Caki2 (cell line): Measurements from ENCODE around the gene SGMS1. TPM values are rescaled to one million over a fixed set of nuclear protein-coding genes. Genes with fewer than 3 reads are reported as not detected.

Experiments used
- DNase-seq: peaks from one replicate; pipeline ENCODE4 v3.0.0-alpha.2; 2015; ENCODE audit warnings: low read depth
- in situ Hi-C: cut with HindIII; loops from 2 replicates; pipeline ENCODE4 v1.10.0; 2016; ENCODE audit warnings: low sequenced_read_pairs, low pct_unique_long_range_greater_than_20kb, mixed read lengths
- total RNA-seq: library from RNA; depleted of rRNA; stranded (reverse); fragments of >200 nt; shearing (Covaris generic); gene quantifications from 2 replicates; pipeline ENCODE4 v1.2.3, GENCODE V29; 2014; ENCODE audit warnings: low replicate concordance

SGMS1 gene
- total RNA-seq, 1 experiment from 2014 or later: 54.6 TPM

DNA sequence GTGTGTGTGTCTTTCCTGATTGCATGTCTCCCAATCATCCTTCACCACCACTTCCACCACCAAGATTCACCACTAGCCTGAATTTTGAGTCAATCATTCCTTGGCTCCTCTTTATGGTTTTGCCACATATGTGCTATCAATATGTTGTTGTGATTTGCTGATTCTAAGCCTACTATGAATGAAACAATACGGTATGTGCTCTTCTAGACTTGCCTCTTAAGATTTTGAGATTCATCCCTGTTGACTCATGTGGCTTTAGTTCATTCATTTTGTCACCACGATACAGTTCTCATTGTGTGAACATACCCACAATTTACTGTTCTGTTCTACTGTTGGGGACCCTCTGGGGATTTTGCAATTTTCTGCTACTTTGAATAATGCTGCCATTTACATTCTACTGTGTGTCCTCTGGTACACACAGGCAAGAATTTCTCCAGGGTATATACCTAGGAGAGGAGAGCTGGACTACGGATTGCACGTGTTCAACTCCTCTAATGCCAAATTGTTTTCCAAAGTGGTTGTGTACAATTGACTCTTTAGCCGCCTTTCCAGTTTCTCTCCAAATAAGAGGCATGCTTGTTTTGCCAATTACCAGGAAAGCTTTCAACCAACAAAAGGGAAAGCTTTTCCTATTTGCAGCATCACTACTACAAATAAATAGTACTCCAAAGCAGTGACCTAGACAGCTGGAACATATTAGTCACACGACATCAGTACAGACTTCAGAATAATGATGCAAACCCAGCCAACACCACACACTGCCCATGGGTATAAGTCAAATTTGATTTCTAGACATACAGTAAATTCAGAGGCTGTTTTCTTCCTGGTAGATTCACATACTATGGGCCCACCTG lies 30.0 kb downstream of the SGMS1 start:
- no peak for DNase-seq
- in situ Hi-C loops: no loop called here

DNA sequence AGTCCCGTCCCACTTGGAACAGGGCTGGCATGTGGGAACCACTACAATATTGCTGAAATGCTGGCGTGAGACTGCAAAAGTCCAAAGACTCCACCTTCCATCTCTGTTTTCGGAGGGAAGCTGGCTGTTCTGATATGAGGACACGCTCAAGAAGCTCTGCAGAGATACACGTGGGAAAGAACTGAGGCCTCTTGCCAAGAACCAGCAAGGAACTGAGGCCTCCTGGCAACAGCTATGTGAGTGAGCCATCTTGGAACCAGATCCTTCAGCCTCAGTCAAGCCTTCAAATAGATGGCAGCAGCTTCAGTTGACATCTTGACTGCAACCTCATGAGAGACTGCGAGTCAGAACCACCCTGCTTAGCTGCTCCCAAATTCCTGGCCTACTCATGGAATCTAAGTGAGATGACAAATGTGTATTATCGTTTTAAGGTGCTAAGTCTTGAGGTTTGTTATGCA lies 30.8 kb downstream of the SGMS1 start:
- in situ Hi-C loops: no loop called here
- no peak for DNase-seq

- in situ Hi-C loops: no loop called here
- no peak for DNase-seq
Measured at GRCh38 chr10:50590935-50591334, 32.8 kb downstream of the SGMS1 start.

- in situ Hi-C loops: no loop called here
- no peak for DNase-seq
Measured at GRCh38 chr10:50586740-50587088, 37.0 kb downstream of the SGMS1 start.

DNA sequence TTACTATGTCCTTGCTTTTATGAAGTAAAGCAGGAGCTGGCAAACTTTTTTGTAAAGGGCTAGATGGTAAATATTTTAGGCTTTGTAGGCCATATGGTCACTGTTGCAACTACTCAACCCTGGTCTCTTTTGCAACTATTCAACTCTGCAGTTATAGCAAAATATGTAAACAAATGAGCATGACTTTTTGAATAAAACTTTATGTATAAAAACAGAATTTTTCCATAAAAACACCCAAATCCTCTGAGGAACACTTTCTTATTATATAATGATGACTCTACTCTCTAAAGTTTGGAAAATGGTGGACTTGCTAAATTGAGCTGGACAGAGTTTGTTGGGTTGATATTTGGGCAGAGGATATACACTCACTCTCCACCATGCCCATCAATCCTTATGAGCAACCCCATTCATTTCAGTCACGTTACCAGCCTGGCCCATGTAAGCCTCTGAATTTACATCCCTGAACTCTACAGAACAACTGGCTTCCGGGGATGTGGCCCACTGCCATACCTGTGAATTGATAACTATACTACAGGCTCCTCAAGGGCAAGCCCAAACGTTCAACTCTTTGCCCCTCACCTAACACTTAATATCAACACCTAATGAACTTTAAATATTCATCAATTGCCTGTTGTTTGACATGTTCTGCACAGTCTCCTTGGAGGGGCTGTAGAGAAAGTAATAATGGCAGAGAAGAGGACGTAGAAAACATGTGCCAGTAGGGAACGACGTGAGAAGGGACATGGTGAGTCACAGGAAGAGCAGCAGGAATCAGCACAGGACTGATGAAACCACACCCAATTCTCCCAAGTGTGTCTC lies 37.6 kb downstream of the SGMS1 start:
- DNase-seq: peak; percentile 52
- in situ Hi-C loops: no loop called here

GRCh38 chr10:50582766-50583762 lies 40.7 kb downstream of the SGMS1 start:
- DNase-seq: no peak
- in situ Hi-C loops: no loop called here

DNA sequence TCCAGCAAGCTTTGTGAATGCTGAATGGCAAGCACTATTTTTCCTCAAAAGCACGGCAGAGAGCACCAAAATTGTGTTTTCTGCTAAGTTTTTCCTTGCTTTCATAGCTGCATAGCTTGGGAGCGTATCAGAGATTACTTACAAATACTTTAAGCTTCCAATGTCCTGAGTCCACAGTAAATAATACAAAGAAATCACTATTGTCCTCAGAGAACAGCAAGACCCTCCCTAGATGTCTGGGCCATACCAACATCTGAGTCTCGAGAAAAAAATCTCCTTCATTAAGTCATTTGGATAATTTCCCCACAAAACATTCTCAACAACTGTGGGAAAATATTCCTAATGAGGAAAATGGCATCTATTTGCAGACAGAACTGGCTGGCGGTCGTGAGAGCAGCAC lies 41.7 kb downstream of the SGMS1 start:
- DNase-seq: no peak
- in situ Hi-C loops: no loop called here

DNA sequence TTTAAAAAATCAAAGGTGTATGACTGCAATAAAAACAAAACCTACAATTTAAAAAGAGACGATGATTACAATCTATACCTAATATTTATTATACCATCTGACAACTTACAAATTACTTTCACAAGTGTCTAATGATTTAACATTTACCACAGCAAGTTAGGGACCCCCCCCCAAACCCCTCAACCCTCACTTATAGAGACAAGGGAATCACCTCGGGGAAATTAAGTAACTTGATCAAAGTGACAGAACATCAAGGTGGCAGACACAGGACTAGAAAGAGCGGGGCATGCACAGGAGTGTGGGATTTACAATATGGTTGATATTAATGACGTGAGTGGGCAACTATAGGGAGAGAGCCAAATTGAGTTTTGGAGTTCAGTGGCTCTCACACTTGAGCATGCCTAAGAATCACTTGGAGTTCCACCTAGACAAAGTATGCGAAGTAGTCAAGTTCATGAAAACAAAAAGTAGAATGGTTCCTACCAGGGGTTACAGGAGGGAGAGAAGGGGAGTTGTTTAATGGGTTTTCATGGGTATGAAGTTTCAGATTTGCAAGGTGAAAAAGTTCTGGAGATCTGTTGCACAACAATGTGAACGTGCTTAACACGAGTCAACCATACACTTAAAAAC lies 43.4 kb downstream of the SGMS1 start:
- in situ Hi-C loops: no loop called here

DNA sequence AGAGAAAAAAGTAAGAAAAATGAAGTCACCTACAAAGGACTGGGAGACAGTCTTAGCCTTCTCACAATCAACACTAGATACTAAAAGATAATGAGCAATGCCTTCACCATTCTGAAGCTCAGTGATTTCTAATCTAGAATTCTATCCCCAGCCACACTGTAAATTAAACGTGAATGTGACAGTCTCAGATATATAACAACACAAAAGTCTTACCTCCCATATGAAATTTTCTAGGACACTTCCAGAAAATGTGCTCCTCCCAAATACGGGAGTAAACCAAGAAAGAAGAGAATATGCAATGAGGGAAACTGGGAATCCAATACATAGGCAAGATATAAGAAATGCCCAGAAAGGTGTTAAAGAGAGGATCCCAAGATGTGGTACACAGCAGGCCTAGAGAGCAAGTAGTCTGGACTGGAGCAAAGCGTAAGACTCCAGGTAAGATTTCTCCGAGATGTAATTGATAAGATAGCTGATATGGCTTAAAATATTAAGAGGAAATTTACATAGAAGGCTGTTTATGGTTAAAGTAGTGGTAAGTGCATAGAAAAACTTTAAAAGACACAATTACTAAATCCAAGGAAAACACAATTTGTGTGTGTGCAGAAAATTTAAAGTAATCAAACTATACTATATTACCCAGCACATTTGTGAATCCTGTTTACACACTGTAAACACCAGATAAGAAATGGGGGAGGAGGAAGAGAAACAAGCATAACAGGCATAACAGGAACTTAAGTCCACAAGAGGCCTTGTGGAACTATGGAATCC lies 44.1 kb downstream of the SGMS1 start:
- DNase-seq: no peak
- in situ Hi-C loops: no loop called here

More for the DNA sequence above, 43.4 kb downstream of the SGMS1 start:
- DNase-seq: no peak

- in situ Hi-C loops: no loop called here
- no peak for DNase-seq
Measured at GRCh38 chr10:50578949-50579348, 44.8 kb downstream of the SGMS1 start.

- in situ Hi-C loops: no loop called here
- no peak for DNase-seq
Measured at GRCh38 chr10:50577681-50578350, 45.9 kb downstream of the SGMS1 start.

DNA sequence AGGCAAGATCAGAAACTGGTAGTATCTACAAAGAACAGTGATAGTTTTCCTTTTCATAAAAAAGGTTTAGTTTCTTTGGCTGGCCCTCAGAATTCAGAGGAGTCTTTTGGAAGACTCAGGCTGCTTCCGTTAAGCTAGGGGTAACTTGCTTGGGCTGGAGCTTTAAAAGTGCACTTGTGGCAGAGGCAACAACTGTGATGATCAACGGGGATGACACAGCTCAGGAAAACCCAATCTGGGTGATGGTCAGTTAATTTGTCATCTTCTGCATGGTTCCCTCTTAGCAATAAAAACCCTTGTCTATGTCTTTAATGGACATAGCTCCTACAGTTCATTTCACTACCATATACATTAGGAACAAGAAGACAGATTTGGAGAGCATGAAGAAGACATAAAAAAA lies 46.7 kb downstream of the SGMS1 start:
- in situ Hi-C loops: no loop called here
- no peak for DNase-seq

DNA sequence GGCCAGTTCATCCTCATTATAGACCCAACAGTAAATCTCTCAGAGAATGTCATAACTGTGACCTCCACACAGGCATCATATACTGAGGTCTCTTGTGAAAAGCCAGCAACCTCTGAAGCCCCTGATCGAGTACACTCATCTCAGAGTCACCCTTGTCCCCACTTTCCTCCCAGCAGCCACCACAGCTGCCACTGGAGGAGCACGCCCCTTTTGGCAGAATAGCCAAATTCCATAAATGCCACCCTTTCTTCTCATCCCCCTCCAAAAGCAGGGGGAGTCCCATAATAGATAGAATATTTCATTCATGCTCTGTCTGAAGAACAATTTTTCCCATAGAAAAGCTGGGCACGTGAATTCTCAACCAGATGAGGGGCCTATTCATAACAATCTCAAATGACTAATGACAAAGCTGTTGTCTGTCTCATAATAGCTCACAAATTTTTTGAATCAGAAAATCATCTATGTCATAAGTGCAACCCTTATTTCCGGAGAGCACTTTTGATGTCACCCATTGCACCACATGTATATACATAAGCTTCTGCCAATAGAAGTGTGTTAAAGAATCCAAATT lies 47.4 kb downstream of the SGMS1 start:
- in situ Hi-C loops: no loop called here
- DNase-seq: no peak

DNA sequence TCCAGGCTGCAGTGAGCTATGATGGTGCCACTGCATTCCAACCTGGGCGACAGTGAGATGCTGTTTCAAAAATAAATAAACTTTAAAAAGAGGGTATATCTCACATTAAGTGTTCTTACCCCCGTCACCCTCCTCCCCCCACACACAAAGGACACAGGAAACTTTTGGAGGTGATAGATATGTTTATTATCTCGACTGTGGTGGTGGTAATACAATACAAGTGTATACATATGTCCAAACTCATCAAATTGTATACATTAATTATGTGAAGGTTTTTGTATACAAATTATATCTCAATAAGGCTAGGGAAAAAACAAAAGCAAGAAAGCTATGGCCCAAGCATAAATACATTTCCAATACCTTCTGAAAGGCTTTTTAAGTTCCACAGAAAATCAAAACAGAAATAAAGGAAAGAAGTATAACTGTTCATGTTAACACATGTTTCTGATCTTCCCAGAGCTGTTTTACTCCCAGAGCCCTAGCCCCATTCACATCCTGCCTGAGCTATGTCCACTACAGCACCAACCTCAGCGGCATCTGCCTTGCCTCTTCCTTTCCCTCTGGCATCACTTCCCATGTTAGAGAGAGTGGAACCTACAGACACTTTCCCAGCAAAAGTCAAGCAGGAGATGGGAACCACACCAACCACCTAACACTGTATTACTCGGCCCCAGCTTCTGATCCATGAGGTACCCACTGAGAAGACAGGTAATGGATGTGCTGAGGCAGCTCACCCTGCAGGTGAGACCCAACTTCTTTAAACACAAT lies 48.1 kb downstream of the SGMS1 start:
- no peak for DNase-seq
- in situ Hi-C loops: no loop called here

DNA sequence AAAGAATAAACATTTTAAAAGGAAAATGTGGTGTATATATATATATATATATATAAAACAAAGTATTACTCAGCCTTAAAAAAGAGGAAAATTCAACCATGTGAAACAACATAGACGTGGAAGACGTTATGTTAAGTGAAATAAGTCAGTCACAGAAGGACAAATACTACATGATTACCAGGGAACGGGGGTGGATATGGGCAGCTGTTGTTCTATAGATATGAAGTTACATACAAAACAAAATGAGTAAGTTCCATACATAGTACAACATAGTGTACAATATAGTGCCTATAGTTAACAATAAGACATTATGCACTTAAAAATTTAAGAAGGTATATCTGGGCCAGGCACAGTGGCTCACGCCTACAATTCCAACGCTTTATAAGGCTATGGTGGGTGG lies 48.8 kb downstream of the SGMS1 start:
- in situ Hi-C loops: no loop called here
- DNase-seq: no peak

DNA sequence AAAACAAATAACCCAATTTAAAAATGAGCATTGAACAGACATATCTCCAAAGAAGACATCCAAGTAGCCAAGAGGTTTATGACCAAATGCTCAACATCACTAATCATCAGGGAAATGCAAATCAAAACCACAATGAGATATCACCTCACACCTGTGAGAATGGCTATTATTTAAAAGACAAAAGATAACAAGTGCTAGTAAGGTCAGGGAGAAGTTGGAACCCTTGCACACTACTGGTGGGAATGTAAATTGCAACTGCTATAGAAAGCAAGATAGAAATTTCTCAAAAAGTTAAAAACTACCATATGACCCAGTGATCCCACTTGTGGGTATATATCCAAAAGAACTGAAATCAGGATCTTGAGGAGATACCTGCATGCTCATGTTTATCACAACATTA lies 49.5 kb downstream of the SGMS1 start:
- DNase-seq: no peak
- in situ Hi-C loops: no loop called here
